HepG2 (cell line): ENCODE measurements around the gene LHX5. TPM values are rescaled to one million over a fixed set of nuclear protein-coding genes. Genes with fewer than 3 reads are reported as not detected.

ENCODE experiments used
- ATF4 ChIP-seq, 2 experiments: fragments of 450-650 bp in 1 of 2; sonication (generic) in 1 of 2; formaldehyde crosslinking; IDR thresholded peaks; 2 replicates each; pipeline versions ENCODE4 v1.5.0 to v1.8.0; 2020 to 2022; ENCODE audit warnings: mild to moderate bottlenecking in 1 of 2, missing genetic modification reagents in 1 of 2
- CEBPB ChIP-seq: IDR thresholded peaks from 2 replicates; pipeline ENCODE4 v1.6.1; 2011; ENCODE audit warnings: low read depth, low read length, improper control_type of control experiment, borderline replicate concordance
- DZIP1 ChIP-seq: sonication (generic); formaldehyde crosslinking; IDR thresholded peaks from 2 replicates; pipeline ENCODE4 v1.5.0; 2020; ENCODE audit warnings: mild to moderate bottlenecking, missing genetic modification reagents
- ELF1 ChIP-seq: sonication (generic); formaldehyde crosslinking; IDR thresholded peaks from 2 replicates; pipeline ENCODE4 v1.4.0; 2020; ENCODE audit warnings: missing genetic modification reagents
- ELF3 ChIP-seq: IDR thresholded peaks from 2 replicates; pipeline ENCODE4 v1.6.1; 2016; ENCODE audit warnings: missing genetic modification reagents, missing compliant biosample characterization
- HNF1A ChIP-seq, 2 experiments: sonication (generic) in 1 of 2; formaldehyde crosslinking in 1 of 2; IDR thresholded peaks; 2 replicates each; pipeline versions ENCODE4 v1.4.0 to v1.6.1; 2016 to 2020; ENCODE audit warnings: borderline replicate concordance in 1 of 2, low read depth in 1 of 2, mild to moderate bottlenecking in 1 of 2, missing genetic modification reagents in 1 of 2
- HNRNPLL ChIP-seq: fragments of 200-400 bp; formaldehyde crosslinking; IDR thresholded peaks from 2 replicates; pipeline ENCODE4 v1.6.1; 2017; ENCODE audit warnings: mild to moderate bottlenecking, low read depth, low read length; ENCODE audit not compliant: poor library complexity, severe bottlenecking
- NR2F6 ChIP-seq, 2 experiments: IDR thresholded peaks; 2 replicates each; pipeline ENCODE4 v1.6.1; 2016; ENCODE audit warnings: antibody characterized with exemption in 1 of 2, mild to moderate bottlenecking in 1 of 2
- POLR2A ChIP-seq, 2 experiments: IDR thresholded peaks; 2 replicates each; pipeline ENCODE4 v1.6.1; 2011; ENCODE audit warnings: low read depth in 2 of 2, low read length in 2 of 2, mild to moderate bottlenecking in 1 of 2, moderate library complexity in 1 of 2; ENCODE audit not compliant: insufficient read depth in 1 of 2
- SAP130 ChIP-seq: IDR thresholded peaks from 2 replicates; pipeline ENCODE4 v1.6.1; 2016; ENCODE audit warnings: low read depth
- SP5 ChIP-seq: IDR thresholded peaks from 2 replicates; pipeline ENCODE4 v1.6.1; 2016; ENCODE audit warnings: low read depth, borderline replicate concordance
- THAP11 ChIP-seq: IDR thresholded peaks from 2 replicates; pipeline ENCODE4 v1.6.1; 2016; ENCODE audit warnings: missing biosample characterization, missing genetic modification reagents
- THYN1 ChIP-seq: sonication (generic); formaldehyde crosslinking; IDR thresholded peaks from 2 replicates; pipeline ENCODE4 v1.8.1; 2023; ENCODE audit warnings: low read depth, mild to moderate bottlenecking, moderate library complexity, missing genetic modification reagents, borderline replicate concordance
- TIGD3 ChIP-seq: sonication (generic); formaldehyde crosslinking; IDR thresholded peaks from 2 replicates; pipeline ENCODE4 v1.5.1; 2020; ENCODE audit warnings: mild to moderate bottlenecking, missing genetic modification reagents, borderline replicate concordance
- U2AF1 ChIP-seq: fragments of 200-400 bp; formaldehyde crosslinking; optimal IDR thresholded peaks from 2 replicates; pipeline ENCODE3; 2017; ENCODE audit warnings: mild to moderate bottlenecking, low read depth, low read length
- ZMYM3 ChIP-seq: sonication (generic); formaldehyde crosslinking; IDR thresholded peaks from 2 replicates; pipeline ENCODE4 v1.5.1; 2020; ENCODE audit warnings: mild to moderate bottlenecking, missing genetic modification reagents
- ZNF121 ChIP-seq: sonication (generic); formaldehyde crosslinking; IDR thresholded peaks from 2 replicates; pipeline ENCODE4 v1.5.0; 2020; ENCODE audit warnings: mild to moderate bottlenecking, missing genetic modification reagents
- ZNF160 ChIP-seq: sonication (generic); formaldehyde crosslinking; IDR thresholded peaks from 2 replicates; pipeline ENCODE4 v1.8.0; 2022; ENCODE audit warnings: mild to moderate bottlenecking, inconsistent platforms, missing genetic modification reagents
- ZNF225 ChIP-seq: sonication (generic); formaldehyde crosslinking; IDR thresholded peaks from 2 replicates; pipeline ENCODE4 v1.4.0; 2020; ENCODE audit warnings: mild to moderate bottlenecking, missing genetic modification reagents
- ZNF615 ChIP-seq: sonication (generic); formaldehyde crosslinking; IDR thresholded peaks from 2 replicates; pipeline ENCODE4 v1.5.0; 2020; ENCODE audit warnings: mild to moderate bottlenecking, missing genetic modification reagents, borderline replicate concordance
- ZNF672 ChIP-seq: sonication (generic); formaldehyde crosslinking; IDR thresholded peaks from 2 replicates; pipeline ENCODE4 v1.8.1; 2022; ENCODE audit warnings: missing genetic modification reagents
- polyA plus RNA-seq, 8 experiments: library from polyadenylated mRNA; depleted of rRNA in 3 of 8; stranded (reverse) in 7 of 8; unstranded in 1 of 8; fragments of >200 nt; fragmentation: Illumina TruSeq in 4 of 8; extraction: Trizol in 4 of 8; gene quantifications; 2 replicates each; pipeline versions ENCODE4 v1.2.1 to v1.2.3, GENCODE V29; 2011 to 2016; ENCODE audit warnings: low read depth in 4 of 8, missing spikeins in 1 of 8, mixed read lengths in 1 of 8; ENCODE audit not compliant: insufficient read depth in 1 of 8
- total RNA-seq, 5 experiments: library from RNA; depleted of rRNA; stranded (reverse); fragments of >200 nt; fragmentation: Illumina TruSeq; extraction: Trizol; gene quantifications; 2 replicates each; pipeline ENCODE4 v1.2.3, GENCODE V29; 2016; ENCODE audit warnings: low read depth in 1 of 5

The LHX5 gene
- total and polyA plus RNA-seq, 2 of the 13 experiments (the other 11 are each of a cell fraction or from before 2014, with no cell fraction given) = not detected

GRCh38 chr12:113413488-113413939 lies 58.2 kb downstream of the LHX5 start (continued):
- TF ChIP-seq ELF3 = peak; percentile 79
- no peak for TF ChIP-seq HNRNPLL
- TF ChIP-seq ZNF160 = no peak
- TF ChIP-seq ZMYM3 = peak; percentile 30; the same call in 1 of the 2 replicates
- TF ChIP-seq THAP11 (CRISPR knock-in tag) = 0 out of 2 replicates have a peak, but pooled peaks have one; percentile 16
- TF ChIP-seq HNF1A (IDR thresholded peaks at IDR 0.05; ENCODE audit: low read depth) = no peak
- no peak for TF ChIP-seq HNF1A (CRISPR knock-in tag; IDR thresholded peaks at IDR 0.05; ENCODE audit: borderline replicate concordance)
- no peak for TF ChIP-seq POLR2A (IDR thresholded peaks at IDR 0.05; ENCODE audit: insufficient read depth in 1 of 2, low read depth in 2 of 2, low read length in 2 of 2)
- TF ChIP-seq DZIP1 (CRISPR knock-in tag) = no peak
- TF ChIP-seq U2AF1 = no peak
- peak; percentile 28; the same call in 1 of the 2 replicates for TF ChIP-seq CEBPB
- TF ChIP-seq NR2F6 (IDR thresholded peaks at IDR 0.05) = no peak
- peak; percentile 23; the same call in 1 of the 2 replicates for TF ChIP-seq NR2F6 (CRISPR knock-in tag; IDR thresholded peaks at IDR 0.05)
- TF ChIP-seq ATF4 (CRISPR knock-in tag; IDR thresholded peaks at IDR 0.05) = peak in 1 of 2 experiments; percentile 8; a peak in 1 of 4 replicates
- no peak for TF ChIP-seq ZNF672
- peak; percentile 70 for TF ChIP-seq ELF1
- no peak for TF ChIP-seq ZNF615 (CRISPR knock-in tag)
- no peak for TF ChIP-seq ZNF225 (CRISPR knock-in tag)
- TF ChIP-seq THYN1 (CRISPR knock-in tag) = no peak
- TF ChIP-seq SP5 (CRISPR knock-in tag) = 0 out of 2 replicates have a peak, but pooled peaks have one; percentile 25
- TF ChIP-seq TIGD3 (CRISPR knock-in tag) = no peak
- peak; percentile 72 for TF ChIP-seq ZNF121 (CRISPR knock-in tag)
- TF ChIP-seq SAP130 (CRISPR knock-in tag) = peak; percentile 58
